ENCODE results near the gene NACA. TPM values are rescaled to one million over a fixed set of nuclear protein-coding genes. Genes with fewer than 3 reads are reported as not detected.

Gene NACA
- total and polyA plus RNA-seq, 11 donors = 361 to 1,208 (median 546) TPM

DNA sequence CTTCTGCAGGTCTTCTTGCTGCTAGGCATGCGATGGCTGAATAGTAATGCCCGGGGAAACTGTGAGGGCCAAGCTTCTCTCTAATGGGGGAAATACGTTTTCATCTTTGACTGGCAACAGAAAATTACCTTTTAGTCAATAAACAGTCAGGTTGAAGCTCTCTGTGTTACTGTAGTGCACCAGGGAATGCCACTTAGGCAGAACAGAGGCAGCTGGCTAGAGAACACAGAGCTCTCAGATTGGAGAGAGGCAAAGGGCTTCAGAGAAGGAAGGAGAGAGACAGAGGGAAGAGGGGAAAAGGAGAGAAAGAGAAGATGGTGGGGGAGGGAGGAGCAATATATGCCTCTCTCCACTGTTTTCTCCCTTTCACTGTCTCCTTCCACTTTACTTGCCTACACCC lies 44.8 kb upstream of the NACA start:
- ATAC-seq = no peak

DNA sequence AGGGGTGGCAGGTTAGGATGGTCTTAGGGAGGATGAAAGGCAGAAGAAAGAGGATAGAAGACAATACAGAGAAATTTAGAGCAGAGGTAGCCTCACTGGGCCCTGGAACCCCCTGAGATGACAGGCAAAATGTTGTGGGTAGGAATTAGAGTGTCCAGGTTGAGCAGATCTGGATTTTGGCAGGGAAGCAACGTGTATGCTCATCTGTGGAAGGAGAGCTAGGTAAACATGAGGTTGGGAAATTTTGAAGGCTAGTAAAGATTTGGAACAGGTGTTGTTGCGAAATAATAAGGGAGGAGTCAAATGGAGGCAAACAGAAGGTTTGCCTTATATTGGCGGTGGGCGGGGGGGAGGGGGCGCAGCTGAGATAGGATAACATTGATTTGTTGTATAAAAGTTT lies 43.3 kb upstream of the NACA start:
- H3K9me3 ChIP-seq = no peaks in the 10 kb centered on the region
- no peak for TF ChIP-seq POLR2A (IDR thresholded peaks at IDR 0.05)
- TF ChIP-seq, protein P1, sequence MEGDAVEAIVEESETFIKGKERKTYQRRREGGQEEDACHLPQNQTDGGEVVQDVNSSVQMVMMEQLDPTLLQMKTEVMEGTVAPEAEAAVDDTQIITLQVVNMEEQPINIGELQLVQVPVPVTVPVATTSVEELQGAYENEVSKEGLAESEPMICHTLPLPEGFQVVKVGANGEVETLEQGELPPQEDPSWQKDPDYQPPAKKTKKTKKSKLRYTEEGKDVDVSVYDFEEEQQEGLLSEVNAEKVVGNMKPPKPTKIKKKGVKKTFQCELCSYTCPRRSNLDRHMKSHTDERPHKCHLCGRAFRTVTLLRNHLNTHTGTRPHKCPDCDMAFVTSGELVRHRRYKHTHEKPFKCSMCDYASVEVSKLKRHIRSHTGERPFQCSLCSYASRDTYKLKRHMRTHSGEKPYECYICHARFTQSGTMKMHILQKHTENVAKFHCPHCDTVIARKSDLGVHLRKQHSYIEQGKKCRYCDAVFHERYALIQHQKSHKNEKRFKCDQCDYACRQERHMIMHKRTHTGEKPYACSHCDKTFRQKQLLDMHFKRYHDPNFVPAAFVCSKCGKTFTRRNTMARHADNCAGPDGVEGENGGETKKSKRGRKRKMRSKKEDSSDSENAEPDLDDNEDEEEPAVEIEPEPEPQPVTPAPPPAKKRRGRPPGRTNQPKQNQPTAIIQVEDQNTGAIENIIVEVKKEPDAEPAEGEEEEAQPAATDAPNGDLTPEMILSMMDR (IDR thresholded peaks at IDR 0.05) = no peak
- H3K4me3 ChIP-seq = no peak overlapping the region
- intact Hi-C loops (cut with DNase I) = no loop called here
- H3K27me3 ChIP-seq = no peaks in the 10 kb centered on the region
- H3K36me3 ChIP-seq = no peaks in the 10 kb centered on the region
- H3K4me1 ChIP-seq = no peaks in the 10 kb centered on the region
- 89 to 95% (median 92%) methylated on average over 5 of the region's 5 CpGs for WGBS, 4 donors
- H3K27ac ChIP-seq = peak overlapping the region in 1 of 12 donors; percentile 40
- DNase-seq (no peak), ATAC-seq (no peak)

More for the DNA sequence above, 44.8 kb upstream of the NACA start:
- Histone ChIP-seq H3K4me1 (no peaks in the 10 kb centered on the region), H3K27ac (no peak overlapping the region), H3K27me3 (no peaks in the 10 kb centered on the region), H3K9me3 (no peaks in the 10 kb centered on the region), H3K4me3 (no peak overlapping the region), H3K36me3 (no peaks in the 10 kb centered on the region)
- intact Hi-C loops (cut with DNase I) = no loop called here
- DNase-seq = no peak
- 86 to 95% (median 91%) methylated on average over 3 of the region's 3 CpGs for WGBS, 4 donors
- TF ChIP-seq, protein P1 (IDR thresholded peaks at IDR 0.05) = no peak
- no peak for TF ChIP-seq POLR2A (IDR thresholded peaks at IDR 0.05)

DNA sequence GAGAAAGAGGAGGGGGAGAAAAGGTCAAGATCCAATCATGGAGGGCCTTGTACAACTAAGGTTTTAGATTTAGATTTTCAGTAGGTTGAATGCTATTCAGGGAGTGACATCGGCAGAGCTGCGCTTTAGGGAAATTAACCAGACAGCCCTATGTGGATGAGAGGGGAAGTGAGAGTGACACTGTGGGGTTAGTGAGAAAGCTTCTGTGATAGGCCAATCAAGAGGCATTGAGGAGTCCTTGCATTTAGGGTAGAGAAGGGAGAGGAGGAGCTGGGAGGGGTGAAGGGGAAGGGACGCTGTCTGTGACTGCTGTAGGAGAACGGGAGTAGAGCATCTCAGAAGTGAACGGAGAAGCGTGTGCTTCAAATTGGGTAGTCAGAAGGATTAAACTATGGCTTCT lies 41.4 kb upstream of the NACA start:
- no peak for DNase-seq
- H3K27me3 ChIP-seq = no peaks in the 10 kb centered on the region
- H3K36me3 ChIP-seq = no peaks in the 10 kb centered on the region
- intact Hi-C loops (cut with DNase I) = no loop called here
- 76 to 88% (median 81%) methylated on average over 6 of the region's 6 CpGs for WGBS, 4 donors
- peak in 2 of 4 donors; percentile 45 to 63 for ATAC-seq
- H3K9me3 ChIP-seq = no peaks in the 10 kb centered on the region
- H3K4me3 ChIP-seq = no peak overlapping the region
- TF ChIP-seq, protein P1 (IDR thresholded peaks at IDR 0.05) = no peak
- no peak for TF ChIP-seq POLR2A (IDR thresholded peaks at IDR 0.05)
- no peaks in the 10 kb centered on the region for H3K4me1 ChIP-seq
- peak overlapping the region in 1 of 12 donors; percentile 49 for H3K27ac ChIP-seq

DNA sequence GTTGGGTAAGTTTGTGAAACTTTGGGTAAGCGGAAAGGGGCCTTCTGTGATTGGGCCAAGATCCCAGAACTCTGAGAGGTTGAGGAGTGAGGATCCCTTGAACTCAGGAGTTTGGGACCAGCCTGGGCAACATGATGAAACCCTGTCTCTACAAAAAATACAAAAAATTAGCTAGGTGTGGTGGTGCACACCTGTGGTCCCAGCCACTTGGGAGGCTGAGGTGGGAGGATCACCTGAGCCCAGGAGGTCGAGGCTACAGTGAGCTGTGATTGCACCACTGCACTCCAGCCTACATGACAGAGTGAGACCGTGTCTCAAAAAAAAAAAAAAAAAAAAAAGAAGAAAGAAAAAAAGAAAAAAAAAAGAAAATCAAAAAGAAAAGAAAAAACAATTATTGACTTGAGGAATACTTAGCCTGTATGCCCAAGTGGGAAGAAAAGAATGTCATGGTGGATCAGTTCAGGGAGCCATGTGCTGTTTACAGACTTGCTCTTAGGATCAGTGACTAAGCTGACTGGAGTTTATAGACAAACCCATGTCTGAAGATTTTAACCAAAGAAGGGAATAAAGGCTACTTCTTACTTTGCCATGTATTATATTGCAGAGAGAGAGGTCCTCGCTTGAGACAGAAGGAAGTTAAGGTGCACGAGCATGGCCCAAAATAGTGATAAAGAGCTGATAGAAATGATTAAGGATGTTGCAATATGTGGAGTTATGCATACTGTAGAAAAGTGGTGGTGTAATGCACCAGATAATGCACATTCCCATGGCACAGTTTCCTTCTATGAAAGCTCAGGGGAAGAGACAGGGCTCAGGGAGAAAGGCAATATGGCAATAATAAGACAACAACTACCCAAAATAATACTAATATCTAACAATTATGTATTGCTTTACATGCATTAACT lies 38.9 kb upstream of the NACA start:
- ATAC-seq (no peak), DNase-seq (no peak)
- H3K36me3 ChIP-seq = no peaks in the 10 kb centered on the region
- H3K9me3 ChIP-seq = peaks cover 0 to 3% (median 0%) of the 10 kb centered on the region in 12 donors
- intact Hi-C loops (cut with DNase I) = loop anchor here in 7 of 10 donors (2.0 to 5.0 kb wide), 4 partner anchors 223 to 298 kb away; no protein-coding TSS in a partner anchor
- H3K4me3 ChIP-seq = no peak overlapping the region
- no peaks in the 10 kb centered on the region for H3K4me1 ChIP-seq
- TF ChIP-seq POLR2A (IDR thresholded peaks at IDR 0.05) = no peak
- TF ChIP-seq, protein P1 (IDR thresholded peaks at IDR 0.05) = no peak
- no peaks in the 10 kb centered on the region for H3K27me3 ChIP-seq
- 68 to 81% (median 75%) methylated on average over 5 of the region's 5 CpGs for WGBS, 4 donors
- peak overlapping the region in 1 of 12 donors; percentile 51 for H3K27ac ChIP-seq

Measured in heart left ventricle (tissue), 16 donors.